ENCODE measurements around the gene SNORC. TPM values are rescaled to one million over a fixed set of nuclear protein-coding genes. Genes with fewer than 3 reads are reported as not detected.

Gene SNORC
- total and polyA plus RNA-seq, 9 of the 15 experiments (the other 6 are each of a cell fraction or from before 2014, with no cell fraction given) = 0.14 to 2.5 (median 0.72) TPM; not detected in 2

DNA sequence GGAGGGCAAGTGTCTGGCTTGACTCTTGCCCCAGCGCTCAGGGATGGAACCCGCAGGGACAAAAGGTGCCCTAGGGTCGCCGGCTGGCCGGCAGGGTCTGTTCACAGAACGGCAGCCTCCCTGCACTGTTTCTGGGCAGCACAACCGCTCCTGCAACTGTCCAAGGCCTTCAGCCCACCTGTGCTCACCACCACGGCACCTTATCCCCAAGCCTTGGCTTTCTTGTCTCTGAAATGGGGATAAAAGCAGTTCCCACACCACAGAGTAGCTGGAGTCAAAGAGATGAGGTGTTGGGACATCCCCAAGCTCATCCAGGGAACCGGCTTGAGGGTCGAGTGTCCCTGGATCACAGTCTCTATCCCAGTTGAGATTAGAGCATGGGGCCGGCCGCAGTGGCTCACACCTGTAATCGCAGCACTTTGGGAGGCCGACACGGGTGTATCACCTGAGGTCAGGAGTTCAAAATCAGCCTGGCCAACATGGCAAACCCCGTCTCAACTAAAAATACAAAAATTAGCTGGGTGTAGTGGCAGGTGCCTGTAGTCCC, 4.7 kb downstream of the SNORC start (continued):
- TF ChIP-seq MTA3 (IDR thresholded peaks at IDR 0.05; ENCODE audit: borderline replicate concordance) = no peak
- no peak for TF ChIP-seq FOXP1 (CRISPR knock-in tag; IDR thresholded peaks at IDR 0.05)

DNA sequence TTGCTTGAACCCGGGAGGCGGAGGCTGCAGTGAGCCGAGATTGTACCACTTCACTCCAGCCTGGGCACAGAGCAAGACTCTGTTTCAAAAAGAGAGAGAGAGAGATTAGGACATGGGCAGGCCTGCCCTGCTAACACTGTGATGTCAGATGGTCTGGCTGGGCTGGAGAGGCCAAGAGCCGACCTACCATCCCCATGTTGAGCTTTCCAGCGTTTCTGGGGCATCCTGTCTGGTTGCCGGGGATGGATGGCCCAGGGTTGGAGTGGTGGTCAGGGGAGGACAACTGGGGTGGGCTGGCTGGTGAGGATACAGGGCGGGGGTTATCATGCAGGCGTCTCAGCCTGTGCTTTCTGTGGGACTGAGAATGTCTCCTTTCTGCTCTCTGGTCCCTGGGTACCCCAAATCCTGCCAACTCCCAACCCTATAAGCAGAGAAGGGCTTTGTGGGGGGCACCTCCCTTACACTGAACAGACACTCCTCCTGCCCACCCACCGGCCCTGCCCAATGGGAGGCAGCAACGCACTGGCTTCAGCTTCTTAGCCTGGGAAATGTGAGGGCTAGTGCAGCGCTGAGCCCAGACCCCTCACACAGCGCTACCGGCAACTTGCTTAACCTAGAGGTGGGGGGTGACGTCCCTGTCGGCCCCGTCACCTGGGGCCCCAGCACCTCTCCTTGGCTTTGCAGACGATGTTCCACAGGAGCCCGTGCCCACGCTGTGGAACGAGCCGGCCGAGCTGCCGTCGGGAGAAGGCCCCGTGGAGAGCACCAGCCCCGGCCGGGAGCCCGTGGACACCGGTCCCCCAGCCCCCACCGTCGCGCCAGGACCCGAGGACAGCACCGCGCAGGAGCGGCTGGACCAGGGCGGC, 5.4 kb downstream of the SNORC start:
- FAIRE-seq (no peak), DNase-seq (ENCODE audit: extremely low read depth in 1 of 4, low spot score in 3 of 4) (no peak), ATAC-seq (no peak)
- CTCF ChIA-PET (ENCODE audit: low intra/inter-chr PET ratio) = no interaction called here
- H3K79me2 ChIP-seq (ENCODE audit: control insufficient read depth, insufficient read depth, low read length) = no peaks in the 10 kb centered on the region
- intact Hi-C loops (cut with micrococcal nuclease) (no loop called here), in situ Hi-C loops (cut with MboI) (no loop called here)
- no peak overlapping the region for H3K9ac ChIP-seq (ENCODE audit: insufficient read depth in 1 of 2, low read depth in 2 of 2, low read length in 2 of 2)
- H4K20me1 ChIP-seq (replicated peaks; ENCODE audit: control insufficient read depth, insufficient read depth, low read length) = no peaks in the 10 kb centered on the region
- H3K9me3 ChIP-seq (replicated peaks; ENCODE audit: control insufficient read depth, insufficient read depth, low read depth, low read length) = no peaks in the 10 kb centered on the region
- no peaks in the 10 kb centered on the region for H3K9me1 ChIP-seq (ENCODE audit: control insufficient read depth, insufficient read depth, low read length)
- no peak overlapping the region for H2AFZ ChIP-seq (ENCODE audit: low read depth, low read length)
- H3K4me2 ChIP-seq (ENCODE audit: insufficient read depth, low read length) = no peak overlapping the region
- no peaks in the 10 kb centered on the region for H3K36me3 ChIP-seq (ENCODE audit: control insufficient read depth, insufficient read depth, low read length)
- H3K27ac ChIP-seq (ENCODE audit: extremely low read depth, low read depth, low read length) = no peak overlapping the region
- no peaks in the 10 kb centered on the region for H3K27me3 ChIP-seq (ENCODE audit: control insufficient read depth in 2 of 2, insufficient read depth in 2 of 2, low read length in 2 of 2)
- POLR2A ChIA-PET = no interaction called here
- 73% methylated on average over 5 of the region's 37 CpGs for WGBS (ENCODE audit: insufficient coverage, low coverage, missing lambda C conversion rate)
- BruUV-seq (replicated peaks) = no TSS peak
- H3K4me1 ChIP-seq (replicated peaks in 1 of 2; ENCODE audit: control insufficient read depth in 2 of 2, insufficient read depth in 2 of 2, low read length in 2 of 2) = peaks cover 2 to 17% of the 10 kb centered on the region in 2 experiments; a peak in 3 of 5 replicates
- H3K4me3 ChIP-seq = no peak overlapping the region
- TF ChIP-seq, protein P1, sequence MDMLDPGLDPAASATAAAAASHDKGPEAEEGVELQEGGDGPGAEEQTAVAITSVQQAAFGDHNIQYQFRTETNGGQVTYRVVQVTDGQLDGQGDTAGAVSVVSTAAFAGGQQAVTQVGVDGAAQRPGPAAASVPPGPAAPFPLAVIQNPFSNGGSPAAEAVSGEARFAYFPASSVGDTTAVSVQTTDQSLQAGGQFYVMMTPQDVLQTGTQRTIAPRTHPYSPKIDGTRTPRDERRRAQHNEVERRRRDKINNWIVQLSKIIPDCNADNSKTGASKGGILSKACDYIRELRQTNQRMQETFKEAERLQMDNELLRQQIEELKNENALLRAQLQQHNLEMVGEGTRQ (CRISPR knock-in tag; IDR thresholded peaks at IDR 0.05) = no peak
- TF ChIP-seq MCM7 (IDR thresholded peaks at IDR 0.05) (no peak), FOXJ2 (tag; IDR thresholded peaks at IDR 0.05) (no peak), NUFIP1 (IDR thresholded peaks at IDR 0.05; ENCODE audit: partially characterized antibody) (no peak), MAFK (IDR thresholded peaks at IDR 0.05; ENCODE audit: low read length) (no peak), STAT6 (CRISPR knock-in tag; IDR thresholded peaks at IDR 0.05) (no peak), ZBTB1 (CRISPR knock-in tag; IDR thresholded peaks at IDR 0.05; ENCODE audit: borderline replicate concordance, low read depth) (no peak), ZNF586 (CRISPR knock-in tag; conservative IDR thresholded peaks at IDR 0.05) (no peak), NR1H2 (CRISPR knock-in tag; IDR thresholded peaks at IDR 0.05) (no peak), BRD4 (IDR thresholded peaks at IDR 0.05) (no peak), ELF4 (CRISPR knock-in tag; IDR thresholded peaks at IDR 0.05) (no peak), SMAD3 (CRISPR knock-in tag; conservative IDR thresholded peaks at IDR 0.05) (no peak), TFAM (CRISPR knock-in tag; conservative IDR thresholded peaks at IDR 0.05) (no peak)
- TF ChIP-seq, protein P2, sequence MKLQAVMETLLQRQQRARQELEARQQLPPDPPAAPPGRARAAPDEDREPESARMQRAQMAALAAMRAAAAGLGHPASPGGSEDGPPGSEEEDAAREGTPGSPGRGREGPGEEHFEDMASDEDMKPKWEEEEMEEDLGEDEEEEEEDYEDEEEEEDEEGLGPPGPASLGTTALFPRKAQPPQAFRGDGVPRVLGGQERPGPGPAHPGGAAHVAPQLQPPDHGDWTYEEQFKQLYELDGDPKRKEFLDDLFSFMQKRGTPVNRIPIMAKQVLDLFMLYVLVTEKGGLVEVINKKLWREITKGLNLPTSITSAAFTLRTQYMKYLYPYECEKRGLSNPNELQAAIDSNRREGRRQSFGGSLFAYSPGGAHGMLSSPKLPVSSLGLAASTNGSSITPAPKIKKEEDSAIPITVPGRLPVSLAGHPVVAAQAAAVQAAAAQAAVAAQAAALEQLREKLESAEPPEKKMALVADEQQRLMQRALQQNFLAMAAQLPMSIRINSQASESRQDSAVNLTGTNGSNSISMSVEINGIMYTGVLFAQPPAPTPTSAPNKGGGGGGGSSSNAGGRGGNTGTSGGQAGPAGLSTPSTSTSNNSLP (IDR thresholded peaks at IDR 0.05; ENCODE audit: borderline replicate concordance, low read depth, low read length) = no peak
